ENCODE measurements around the gene BAHD1.

BAHD1 gene

GRCh38 chr15:40470423-40471104 lies 29.8 kb downstream of the BAHD1 start, which contains the start of gene CHST14:
Gene CHST14 (plus strand): TSS chr15:40470984. CDS start chr15:40471214, 230 bp downstream.
- peak; percentile 60 for DNase-seq

GRCh38 chr15:40471105-40471807 lies 30.5 kb downstream of the BAHD1 start:
- no peak for DNase-seq

GRCh38 chr15:40471808-40472150 lies 31.0 kb downstream of the BAHD1 start:
- DNase-seq = no peak

- DNase-seq = no peak
Measured at GRCh38 chr15:40472171-40472727, 31.5 kb downstream of the BAHD1 start.

GRCh38 chr15:40474581-40474980 lies 33.8 kb downstream of the BAHD1 start:
- DNase-seq = no peak

GRCh38 chr15:40477642-40478327 lies 37.0 kb downstream of the BAHD1 start:
- no peak for DNase-seq

GRCh38 chr15:40479024-40479423 lies 38.3 kb downstream of the BAHD1 start:
- no peak for DNase-seq

GRCh38 chr15:40481341-40482074 lies 40.8 kb downstream of the BAHD1 start:
- no peak for DNase-seq

GRCh38 chr15:40483919-40484318 lies 43.2 kb downstream of the BAHD1 start:
- no peak for DNase-seq

- DNase-seq = no peak
Measured at GRCh38 chr15:40486066-40486770, 45.5 kb downstream of the BAHD1 start.

- no peak for DNase-seq
Measured at GRCh38 chr15:40487816-40488682, 47.3 kb downstream of the BAHD1 start.

GRCh38 chr15:40489274-40490175 lies 48.8 kb downstream of the BAHD1 start:
- DNase-seq = no peak

- DNase-seq = no peak
Measured at GRCh38 chr15:40493089-40493840, 52.5 kb downstream of the BAHD1 start.

GRCh38 chr15:40495516-40495915 lies 54.8 kb downstream of the BAHD1 start:
- DNase-seq = no peak

- no peak for DNase-seq
Measured at GRCh38 chr15:40498418-40498817, 57.7 kb downstream of the BAHD1 start.

GRCh38 chr15:40498891-40499290 lies 58.1 kb downstream of the BAHD1 start:
- no peak for DNase-seq

GRCh38 chr15:40499931-40500330 lies 59.2 kb downstream of the BAHD1 start:
- no peak for DNase-seq

- DNase-seq = no peak
Measured at GRCh38 chr15:40500568-40501330, 60.0 kb downstream of the BAHD1 start.

GRCh38 chr15:40501487-40501886 lies 60.7 kb downstream of the BAHD1 start:
- DNase-seq = no peak

All from activated gamma-delta T cell treated with Interleukin-2 at 50 U/mL for 16 hours (primary cell).